Endothelial cell of umbilical vein (primary cell): ENCODE measurements around the gene CHRM3. TPM values are rescaled to one million over a fixed set of nuclear protein-coding genes. Genes with fewer than 3 reads are reported as not detected.

Source experiments
- BruUV-seq: library from RNA; stranded (reverse); fragments of 400-500 nt; replicated peaks from 2 replicates; lab custom pipeline; 2021; lab: Mats Ljungman, UMichigan
- CTCF ChIA-PET: fragments of 300-600, 350-600 bp; sonication (Branson Sonifier 250); formaldehyde crosslinking; loops from one replicate; lab custom pipeline; 2021; ENCODE audit warnings: antibody characterized with exemption, inconsistent platforms; lab: Charles Lee
- POLR2A ChIA-PET: fragments of 300-600, 350-600 bp; sonication (Branson Sonifier 250); formaldehyde crosslinking; loops from one replicate; lab custom pipeline; 2021; ENCODE audit warnings: antibody characterized with exemption, inconsistent platforms; lab: Charles Lee
- DNase-seq: peaks from one replicate; pipeline ENCODE4 v3.0.0-alpha.2; 2011; ENCODE audit warnings: low read depth, low spot score
- FAIRE-seq: peaks from 2 replicates; lab custom pipeline; 2011; peaks lifted over from hg19 to GRCh38; lab: Jason Lieb, UNC
- H2AFZ ChIP-seq: 2 replicates; pipeline ENCODE4 v1.6.0; 2012; ENCODE audit warnings: low read depth, low read length, control low read depth, inconsistent platforms
- H3K27ac ChIP-seq: 2 replicates; pipeline ENCODE4 v1.5.1; 2011; ENCODE audit warnings: low read depth, mild to moderate bottlenecking, control low read depth, low read length, moderate library complexity; ENCODE audit not compliant: insufficient read depth
- H3K27me3 ChIP-seq, 2 experiments: 2 replicates each; pipeline versions ENCODE4 v1.6.0 to v1.6.1; 2011; ENCODE audit warnings: low read length in 2 of 2, mixed read lengths in 1 of 2; ENCODE audit not compliant: control insufficient read depth in 2 of 2, insufficient read depth in 2 of 2
- H3K36me3 ChIP-seq, 2 experiments: 2 replicates in 1 of 2; 3 replicates in 1 of 2; pipeline ENCODE4 v1.5.1; 2011; ENCODE audit warnings: low read length in 2 of 2, mild to moderate bottlenecking in 1 of 2, moderate library complexity in 1 of 2; ENCODE audit not compliant: control insufficient read depth in 2 of 2, insufficient read depth in 2 of 2; ENCODE audit errors: extremely low read depth in 1 of 2
- H3K4me1 ChIP-seq: 3 replicates; pipeline ENCODE4 v1.5.1; 2011; ENCODE audit warnings: mild to moderate bottlenecking, low read length; ENCODE audit not compliant: control insufficient read depth, insufficient read depth; ENCODE audit errors: extremely low read depth
- H3K4me2 ChIP-seq: 2 replicates; pipeline ENCODE4 v1.6.1; 2011; ENCODE audit warnings: low read length, control low read depth, mixed read lengths; ENCODE audit not compliant: insufficient read depth
- H3K4me3 ChIP-seq, 3 experiments: fragments of 200-600 bp in 1 of 3; sonication (generic), shearing (Covaris generic) in 1 of 3; replicated peaks in 1 of 3; 2 replicates each; pipeline ENCODE4 v1.5.1; 2011 to 2016; ENCODE audit warnings: control low read depth in 3 of 3, low read length in 3 of 3, mild to moderate bottlenecking in 2 of 3, inconsistent platforms in 1 of 3, low read depth in 1 of 3, moderate library complexity in 1 of 3; ENCODE audit not compliant: insufficient read depth in 1 of 3
- H3K79me2 ChIP-seq: 2 replicates; pipeline ENCODE4 v1.6.0; 2012; ENCODE audit warnings: low read length, inconsistent platforms; ENCODE audit not compliant: control insufficient read depth, insufficient read depth
- H3K9ac ChIP-seq: replicated peaks from 2 replicates; pipeline ENCODE3; 2011; ENCODE audit warnings: low read length, control low read depth; ENCODE audit not compliant: insufficient read depth; ENCODE audit errors: extremely low read depth
- H3K9me1 ChIP-seq: replicated peaks from 3 replicates; pipeline ENCODE4 v1.6.0; 2011; ENCODE audit warnings: mild to moderate bottlenecking, low read length; ENCODE audit not compliant: control insufficient read depth, insufficient read depth; ENCODE audit errors: extremely low read depth
- H3K9me3 ChIP-seq: replicated peaks from 2 replicates; pipeline ENCODE4 v1.5.1; 2012; ENCODE audit warnings: low read length, inconsistent platforms; ENCODE audit not compliant: control insufficient read depth, insufficient read depth
- H4K20me1 ChIP-seq: replicated peaks from 2 replicates; pipeline ENCODE3; 2011; ENCODE audit warnings: mild to moderate bottlenecking, low read length; ENCODE audit not compliant: control insufficient read depth, insufficient read depth; ENCODE audit errors: extremely low read depth
- CTCF ChIP-seq, 2 donors: IDR thresholded peaks; 1 replicate in 1 of 2; 2 replicates in 1 of 2; pipeline ENCODE4 v1.5.1; 2011; ENCODE audit warnings: low read length in 2 of 2, mild to moderate bottlenecking in 2 of 2, moderate library complexity in 2 of 2, control low read depth in 1 of 2, inconsistent platforms in 1 of 2, low read depth in 1 of 2; ENCODE audit not compliant: insufficient read depth in 1 of 2; ENCODE audit errors: extremely low read depth in 1 of 2
- EZH2 ChIP-seq: IDR thresholded peaks from 2 replicates; pipeline ENCODE4 v1.6.1; 2012; ENCODE audit warnings: borderline replicate concordance, low read depth, mild to moderate bottlenecking, moderate library complexity, low read length, inconsistent platforms; ENCODE audit not compliant: severe bottlenecking
- FOS ChIP-seq: IDR thresholded peaks from 2 replicates; pipeline ENCODE4 v1.6.1; 2011; ENCODE audit warnings: mild to moderate bottlenecking, low read length, moderate library complexity, borderline replicate concordance; ENCODE audit not compliant: insufficient read depth
- GATA2 ChIP-seq: IDR thresholded peaks from 2 replicates; pipeline ENCODE4 v1.7.0; 2011; ENCODE audit warnings: low read depth, mild to moderate bottlenecking, moderate library complexity, mixed read lengths, low read length; ENCODE audit not compliant: insufficient read length, insufficient read depth
- JUN ChIP-seq: IDR thresholded peaks from 2 replicates; pipeline ENCODE4 v1.6.1; 2011; ENCODE audit warnings: borderline replicate concordance, low read depth; ENCODE audit not compliant: insufficient read length, insufficient read depth
- MAX ChIP-seq: IDR thresholded peaks from 2 replicates; pipeline ENCODE4 v1.6.1; 2011; ENCODE audit not compliant: insufficient read depth, insufficient read length
- MYC ChIP-seq: IDR thresholded peaks from one replicate; pipeline ENCODE4 v1.6.1; 2011; ENCODE audit warnings: mild to moderate bottlenecking, low read depth, low read length
- POLR2A ChIP-seq: IDR thresholded peaks from 2 replicates; pipeline ENCODE4 v1.6.1; 2012; ENCODE audit warnings: low read depth, mild to moderate bottlenecking, control low read depth, low read length
- POLR2AphosphoS5 ChIP-seq: IDR thresholded peaks from 2 replicates; pipeline ENCODE4 v1.6.1; 2012; ENCODE audit warnings: low read depth, mild to moderate bottlenecking, control low read depth, low read length, moderate library complexity; ENCODE audit not compliant: insufficient read depth
- dilution Hi-C: fragments of 300-500 bp; cut with MboI; formaldehyde crosslinking; loops from one replicate; pipeline ENCODE4 v1.15.0; 2019; ENCODE audit warnings: low sequenced_read_pairs; ENCODE audit not compliant: extremely low pct_ligation_motif_present
- intact Hi-C: fragments of 100-400 bp; cut with micrococcal nuclease; formaldehyde crosslinking; loops from one replicate; pipeline ENCODE4 v1.10.0; 2022
- polyA plus RNA-seq, 4 experiments: library from polyadenylated mRNA; depleted of rRNA in 3 of 4; stranded (reverse) in 3 of 4; unstranded in 1 of 4; fragments of >200 nt; gene quantifications; 2 replicates each; pipeline versions ENCODE4 v1.2.1 to v1.2.3, GENCODE V29; 2011 to 2012; ENCODE audit warnings: missing spikeins in 1 of 4
- total RNA-seq: library from RNA; stranded (reverse); gene quantifications from 2 replicates; pipeline ENCODE4 v1.2.3, GENCODE V29; 2021

CHRM3 gene
- total and polyA plus RNA-seq, 2 donors (not counting 3 experiments of a cell fraction or from before 2014, with no cell fraction given), result not detected

- ChIA-PET CTCF (no interaction called here), POLR2A (no interaction called here)
- dilution Hi-C loops, result no loop called here
These were observed 5.9 kb downstream of the CHRM3 start for GRCh38 chr1:239392271-239392670.

GRCh38 chr1:239394107-239394506 is 7.7 kb downstream of the CHRM3 start:
- Histone ChIP-seq H3K4me2 (no peak overlapping the region), H3K36me3 (no peaks in the 10 kb centered on the region), H3K4me1 (no peaks in the 10 kb centered on the region), H3K9me3 (no peaks in the 10 kb centered on the region), H3K9ac (no peak overlapping the region), H3K27me3 (no peaks in the 10 kb centered on the region), H2AFZ (no peak overlapping the region), H3K4me3 (no peak overlapping the region), H3K79me2 (no peaks in the 10 kb centered on the region), H3K27ac (no peak overlapping the region), H3K9me1 (no peaks in the 10 kb centered on the region), H4K20me1 (no peaks in the 10 kb centered on the region)
- CTCF ChIA-PET, result no interaction called here
- intact Hi-C loops, result no loop called here
- BruUV-seq, result no TSS peak
- DNase-seq (no peak), FAIRE-seq (no peak)
- dilution Hi-C loops, result no loop called here
- TF ChIP-seq MAX, result no peak
- TF ChIP-seq FOS, result no peak
- TF ChIP-seq JUN, result no peak
- TF ChIP-seq POLR2AphosphoS5, result no peak
- no peak for TF ChIP-seq POLR2A
- TF ChIP-seq CTCF (IDR thresholded peaks at IDR 0.05; ENCODE audit: extremely low read depth in 1 of 2, insufficient read depth in 1 of 2, low read depth in 1 of 2, low read length in 2 of 2), result no peak
- TF ChIP-seq EZH2, result no peak
- no peak for TF ChIP-seq MYC
- no peak for TF ChIP-seq GATA2
- POLR2A ChIA-PET, result no interaction called here

More at GRCh38 chr1:239392271-239392670, 5.9 kb downstream of the CHRM3 start:
- no peaks in the 10 kb centered on the region for H3K79me2 ChIP-seq
- intact Hi-C loops, result no loop called here
- H3K9me1 ChIP-seq, result no peaks in the 10 kb centered on the region
- no peak overlapping the region for H3K4me2 ChIP-seq
- no TSS peak for BruUV-seq
- H4K20me1 ChIP-seq, result no peaks in the 10 kb centered on the region
- no peak for FAIRE-seq
- H3K36me3 ChIP-seq, result no peaks in the 10 kb centered on the region
- no peak overlapping the region for H2AFZ ChIP-seq
- no peak overlapping the region for H3K27ac ChIP-seq
- no peak for DNase-seq
- H3K4me1 ChIP-seq, result no peaks in the 10 kb centered on the region
- no peaks in the 10 kb centered on the region for H3K9me3 ChIP-seq
- H3K27me3 ChIP-seq, result no peaks in the 10 kb centered on the region
- no peak overlapping the region for H3K9ac ChIP-seq
- no peak for TF ChIP-seq MAX
- no peak overlapping the region for H3K4me3 ChIP-seq
